Measurements from ENCODE around the gene C1orf174.

Gene C1orf174

GRCh38 chr1:3925256-3925655, 25.2 kb upstream of the C1orf174 start:
- TF ChIP-seq EZH2 (IDR thresholded peaks at IDR 0.05; ENCODE audit: borderline replicate concordance, low read length): no peak
- no peak for TF ChIP-seq CTCF (IDR thresholded peaks at IDR 0.05; ENCODE audit: low read length)
- H3K27me3 ChIP-seq (ENCODE audit: insufficient read depth, low read length): no peaks in the 10 kb centered on the region
- no peak overlapping the region for H3K4me3 ChIP-seq (ENCODE audit: low read depth, low read length, poor library complexity, severe bottlenecking)
- peaks cover 24% of the 10 kb centered on the region for H3K4me1 ChIP-seq (ENCODE audit: insufficient read depth, low read length, severe bottlenecking)
- no peak overlapping the region for H3K9ac ChIP-seq (ENCODE audit: low read length)
- no peaks in the 10 kb centered on the region for H3K9me3 ChIP-seq (ENCODE audit: low read length)
- H3K79me2 ChIP-seq (ENCODE audit: insufficient read depth, low read length): no peaks in the 10 kb centered on the region
- H3F3A ChIP-seq (ENCODE audit: insufficient read depth, low read length): no peaks in the 10 kb centered on the region
- no peaks in the 10 kb centered on the region for H4K20me1 ChIP-seq (ENCODE audit: insufficient read depth, low read length)
- H3K27ac ChIP-seq (ENCODE audit: low read depth, low read length, poor library complexity, severe bottlenecking): no peak overlapping the region
- no peaks in the 10 kb centered on the region for H3K9me2 ChIP-seq (ENCODE audit: low read depth, low read length)
- no peak overlapping the region for H3K4me2 ChIP-seq (ENCODE audit: low read length)
- no peaks in the 10 kb centered on the region for H3K36me3 ChIP-seq (ENCODE audit: insufficient read depth, low read length)
- no peak overlapping the region for H2AFZ ChIP-seq (ENCODE audit: low read length)

GRCh38 chr1:3924825-3925220, 24.8 kb upstream of the C1orf174 start:
- Histone ChIP-seq H3K4me2 (ENCODE audit: low read length) (no peak overlapping the region), H3K27me3 (ENCODE audit: insufficient read depth, low read length) (no peaks in the 10 kb centered on the region), H3F3A (ENCODE audit: insufficient read depth, low read length) (no peaks in the 10 kb centered on the region), H3K9me3 (ENCODE audit: low read length) (no peaks in the 10 kb centered on the region), H3K36me3 (ENCODE audit: insufficient read depth, low read length) (no peaks in the 10 kb centered on the region), H3K4me3 (ENCODE audit: low read depth, low read length, poor library complexity, severe bottlenecking) (no peak overlapping the region), H3K9me2 (ENCODE audit: low read depth, low read length) (no peaks in the 10 kb centered on the region), H2AFZ (ENCODE audit: low read length) (no peak overlapping the region), H3K27ac (ENCODE audit: low read depth, low read length, poor library complexity, severe bottlenecking) (no peak overlapping the region), H3K4me1 (ENCODE audit: insufficient read depth, low read length, severe bottlenecking) (peaks cover 24% of the 10 kb centered on the region), H3K9ac (ENCODE audit: low read length) (no peak overlapping the region), H3K79me2 (ENCODE audit: insufficient read depth, low read length) (no peaks in the 10 kb centered on the region), H4K20me1 (ENCODE audit: insufficient read depth, low read length) (no peaks in the 10 kb centered on the region)
- TF ChIP-seq EZH2 (IDR thresholded peaks at IDR 0.05; ENCODE audit: borderline replicate concordance, low read length) (no peak), CTCF (IDR thresholded peaks at IDR 0.05; ENCODE audit: low read length) (no peak)

GRCh38 chr1:3924186-3924824, 24.2 kb upstream of the C1orf174 start:
- Histone ChIP-seq H2AFZ (ENCODE audit: low read length) (no peak overlapping the region), H3K4me2 (ENCODE audit: low read length) (no peak overlapping the region), H3K36me3 (ENCODE audit: insufficient read depth, low read length) (no peaks in the 10 kb centered on the region), H3K27me3 (ENCODE audit: insufficient read depth, low read length) (no peaks in the 10 kb centered on the region), H3K79me2 (ENCODE audit: insufficient read depth, low read length) (no peaks in the 10 kb centered on the region), H3K9ac (ENCODE audit: low read length) (no peak overlapping the region), H3K9me2 (ENCODE audit: low read depth, low read length) (no peaks in the 10 kb centered on the region), H4K20me1 (ENCODE audit: insufficient read depth, low read length) (no peaks in the 10 kb centered on the region), H3K9me3 (ENCODE audit: low read length) (no peaks in the 10 kb centered on the region), H3K4me1 (ENCODE audit: insufficient read depth, low read length, severe bottlenecking) (peaks cover 24% of the 10 kb centered on the region), H3K4me3 (ENCODE audit: low read depth, low read length, poor library complexity, severe bottlenecking) (no peak overlapping the region), H3K27ac (ENCODE audit: low read depth, low read length, poor library complexity, severe bottlenecking) (no peak overlapping the region), H3F3A (ENCODE audit: insufficient read depth, low read length) (no peaks in the 10 kb centered on the region)
- TF ChIP-seq CTCF (IDR thresholded peaks at IDR 0.05; ENCODE audit: low read length) (no peak), EZH2 (IDR thresholded peaks at IDR 0.05; ENCODE audit: borderline replicate concordance, low read length) (no peak)

All from OCI-LY1 (cell line).